Colon (tissue), 2 donors: ENCODE results near the gene SPTB.

ENCODE experiments used
- FAIRE-seq: peaks from 2 replicates; lab custom pipeline; 2012; peaks lifted over from hg19 to GRCh38; lab: Jason Lieb, UNC
- donor health status: control.
- donor health status: control.

The SPTB gene

GRCh38 chr14:64788706-64789105, 91.0 kb downstream of the SPTB start:
- no peak for FAIRE-seq

- FAIRE-seq, result no peak
Observed at GRCh38 chr14:64787619-64788018, 92.1 kb downstream of the SPTB start.

- no peak for FAIRE-seq
Observed at GRCh38 chr14:64786296-64787149, 93.2 kb downstream of the SPTB start.

GRCh38 chr14:64784006-64784405, 95.7 kb downstream of the SPTB start:
- no peak for FAIRE-seq

GRCh38 chr14:64782196-64782595, 97.5 kb downstream of the SPTB start:
- no peak for FAIRE-seq

- FAIRE-seq, result no peak
Observed at GRCh38 chr14:64779472-64779871, 100.2 kb downstream of the SPTB start.

- FAIRE-seq, result no peak
Observed at GRCh38 chr14:64778104-64778754, 101.5 kb downstream of the SPTB start.

- FAIRE-seq, result no peak
Observed at GRCh38 chr14:64777461-64777860, 102.2 kb downstream of the SPTB start.

GRCh38 chr14:64775081-64775777, 104.5 kb downstream of the SPTB start:
- FAIRE-seq, result no peak

- FAIRE-seq, result no peak
Observed at GRCh38 chr14:64774272-64774671, 105.4 kb downstream of the SPTB start.

- FAIRE-seq, result no peak
Observed at GRCh38 chr14:64773577-64773976, 106.1 kb downstream of the SPTB start.

GRCh38 chr14:64773046-64773445, 106.7 kb downstream of the SPTB start:
- FAIRE-seq, result no peak

GRCh38 chr14:64772397-64772950, 107.2 kb downstream of the SPTB start:
- FAIRE-seq, result no peak

GRCh38 chr14:64771161-64771560, 108.5 kb downstream of the SPTB start:
- FAIRE-seq, result no peak

- FAIRE-seq, result no peak
Observed at GRCh38 chr14:64770751-64771150, 109.0 kb downstream of the SPTB start.

- no peak for FAIRE-seq
Observed at GRCh38 chr14:64769096-64770020, 110.3 kb downstream of the SPTB start.

GRCh38 chr14:64768401-64769095, 111.2 kb downstream of the SPTB start:
- FAIRE-seq, result no peak

GRCh38 chr14:64767215-64767964, 112.3 kb downstream of the SPTB start:
- no peak for FAIRE-seq

- no peak for FAIRE-seq
Observed at GRCh38 chr14:64766430-64767151, 113.1 kb downstream of the SPTB start.
